H9 (cell line): ENCODE data around the gene PODXL2. TPM values are rescaled to one million over a fixed set of nuclear protein-coding genes. Genes with fewer than 3 reads are reported as not detected.

ENCODE experiments used
- DNase-seq: peaks from one replicate; pipeline ENCODE4 v3.0.0-alpha.2; 2017
- H2AFZ ChIP-seq: one replicate; pipeline ENCODE4 v1.6.1; 2013; ENCODE audit warnings: mild to moderate bottlenecking, low read length, control low read depth, moderate library complexity
- H2AK5ac ChIP-seq: 2 replicates; pipeline ENCODE4 v1.6.1; 2013; ENCODE audit warnings: low read length, control low read depth, mixed read lengths; ENCODE audit not compliant: insufficient read length
- H2BK120ac ChIP-seq: one replicate; pipeline ENCODE4 v1.6.1; 2013; ENCODE audit warnings: low read depth, mild to moderate bottlenecking, low read length, control low read depth, inconsistent platforms; ENCODE audit not compliant: poor library complexity, severe bottlenecking
- H2BK12ac ChIP-seq: 2 replicates; pipeline ENCODE4 v1.6.1; 2013; ENCODE audit warnings: low read length, control low read depth, mixed read lengths, low read depth; ENCODE audit not compliant: insufficient read length
- H2BK15ac ChIP-seq: 2 replicates; pipeline ENCODE4 v1.6.1; 2013; ENCODE audit warnings: low read depth, low read length, control low read depth
- H2BK20ac ChIP-seq: one replicate; pipeline ENCODE4 v1.6.1; 2013; ENCODE audit warnings: low read depth, mild to moderate bottlenecking, low read length, control low read depth, inconsistent platforms; ENCODE audit not compliant: poor library complexity, severe bottlenecking
- H2BK5ac ChIP-seq: 2 replicates; pipeline ENCODE4 v1.6.1; 2013; ENCODE audit warnings: low read length, control low read depth, mixed read lengths; ENCODE audit not compliant: insufficient read length
- H3K14ac ChIP-seq: 2 replicates; pipeline ENCODE4 v1.6.1; 2013; ENCODE audit warnings: low read length, control low read depth; ENCODE audit not compliant: insufficient read depth
- H3K18ac ChIP-seq: 2 replicates; pipeline ENCODE4 v1.6.1; 2013; ENCODE audit warnings: low read depth, mild to moderate bottlenecking, mixed read lengths, low read length, control low read depth; ENCODE audit not compliant: insufficient read length
- H3K23ac ChIP-seq: 2 replicates; pipeline ENCODE4 v1.6.1; 2013; ENCODE audit warnings: low read length, control low read depth, mixed read lengths, low read depth; ENCODE audit not compliant: insufficient read length
- H3K23me2 ChIP-seq: 2 replicates; pipeline ENCODE4 v1.6.1; 2013; ENCODE audit warnings: low read depth, mild to moderate bottlenecking, mixed read lengths, low read length, control low read depth; ENCODE audit not compliant: insufficient read length, poor library complexity, severe bottlenecking
- H3K27ac ChIP-seq: 2 replicates; pipeline ENCODE4 v1.5.1; 2013; ENCODE audit warnings: low read length, control low read depth, mixed read lengths, low read depth; ENCODE audit not compliant: insufficient read length
- H3K27me3 ChIP-seq: 2 replicates; pipeline ENCODE4 v1.6.1; 2013; ENCODE audit warnings: low read length, control low read depth, inconsistent platforms; ENCODE audit not compliant: insufficient read depth
- H3K4ac ChIP-seq: 2 replicates; pipeline ENCODE4 v1.6.1; 2013; ENCODE audit warnings: low read depth, mild to moderate bottlenecking, control low read depth, inconsistent platforms, low read length, moderate library complexity
- H3K4me1 ChIP-seq: 2 replicates; pipeline ENCODE4 v1.6.1; 2013; ENCODE audit warnings: low read length, control low read depth, inconsistent platforms; ENCODE audit not compliant: insufficient read depth
- H3K4me2 ChIP-seq: 2 replicates; pipeline ENCODE4 v1.6.1; 2013; ENCODE audit warnings: low read length, control low read depth, mixed read lengths; ENCODE audit not compliant: insufficient read length, insufficient read depth
- H3K56ac ChIP-seq: 2 replicates; pipeline ENCODE4 v1.6.1; 2013; ENCODE audit warnings: low read depth, mild to moderate bottlenecking, mixed read lengths, low read length, control low read depth; ENCODE audit not compliant: insufficient read length
- H3K79me1 ChIP-seq: 2 replicates; pipeline ENCODE4 v1.6.1; 2013; ENCODE audit warnings: low read depth, mild to moderate bottlenecking, moderate library complexity, low read length, control low read depth, inconsistent platforms; ENCODE audit not compliant: insufficient read depth, poor library complexity, severe bottlenecking
- H3K79me2 ChIP-seq: 2 replicates; pipeline ENCODE4 v1.6.1; 2013; ENCODE audit warnings: low read length, control low read depth, inconsistent platforms; ENCODE audit not compliant: insufficient read depth
- H3K9ac ChIP-seq: 2 replicates; pipeline ENCODE4 v1.6.1; 2013; ENCODE audit warnings: low read length, control low read depth, mixed read lengths; ENCODE audit not compliant: insufficient read length; ENCODE audit errors: extremely low read depth
- H3K9me3 ChIP-seq: one replicate; pipeline ENCODE4 v1.6.1; 2013; ENCODE audit warnings: low read depth, low read length, inconsistent platforms; ENCODE audit not compliant: control insufficient read depth
- H3T11ph ChIP-seq: one replicate; pipeline ENCODE4 v1.6.1; 2013; ENCODE audit warnings: mild to moderate bottlenecking, low read length, control low read depth, inconsistent platforms
- H4K20me1 ChIP-seq: one replicate; pipeline ENCODE4 v1.6.1; 2013; ENCODE audit not compliant: control insufficient read depth, insufficient read length, insufficient read depth
- H4K5ac ChIP-seq: 2 replicates; pipeline ENCODE4 v1.6.1; 2013; ENCODE audit warnings: low read depth, mild to moderate bottlenecking, mixed read lengths, low read length, control low read depth; ENCODE audit not compliant: insufficient read length
- H4K8ac ChIP-seq: replicated peaks from 2 replicates; pipeline ENCODE4 v1.6.1; 2013; ENCODE audit warnings: low read length, control low read depth, mixed read lengths, low read depth; ENCODE audit not compliant: insufficient read length
- H4K91ac ChIP-seq: 2 replicates; pipeline ENCODE4 v1.6.1; 2013; ENCODE audit warnings: low read depth, mild to moderate bottlenecking, moderate library complexity, mixed read lengths, low read length, control low read depth; ENCODE audit not compliant: insufficient read length
- H3K27ac Mint-ChIP-seq, 3 experiments: 2 replicates in 2 of 3; 3 replicates in 1 of 3; pipeline ENCODE4 v1.8.0; 2020 to 2021; ENCODE audit warnings: mixed read lengths in 3 of 3, mild to moderate bottlenecking in 1 of 3, moderate library complexity in 1 of 3
- H3K27me3 Mint-ChIP-seq: 2 replicates; pipeline ENCODE4 v1.8.0; 2021; ENCODE audit warnings: low read depth, mild to moderate bottlenecking, moderate library complexity, mixed read lengths
- H3K36me3 Mint-ChIP-seq, 3 experiments: 2 replicates in 2 of 3; 3 replicates in 1 of 3; pipeline ENCODE4 v1.8.0; 2020 to 2021; ENCODE audit warnings: low read depth in 3 of 3, mixed read lengths in 3 of 3; ENCODE audit not compliant: insufficient read depth in 1 of 3
- H3K4me1 Mint-ChIP-seq, 2 experiments: 2 replicates each; pipeline ENCODE4 v1.8.0; 2020; ENCODE audit warnings: mixed read lengths in 2 of 2
- H3K4me3 Mint-ChIP-seq, 2 experiments: 2 replicates in 1 of 2; 3 replicates in 1 of 2; pipeline ENCODE4 v1.8.0; 2020 to 2021; ENCODE audit warnings: mild to moderate bottlenecking in 2 of 2, mixed read lengths in 2 of 2, moderate library complexity in 1 of 2
- H3K9me3 Mint-ChIP-seq, 2 experiments: 2 replicates in 1 of 2; 3 replicates in 1 of 2; pipeline ENCODE4 v1.8.0; 2020; ENCODE audit warnings: mild to moderate bottlenecking in 2 of 2, mixed read lengths in 2 of 2, moderate library complexity in 1 of 2
- CTCF ChIP-seq: fragments of 200-600 bp; sonication (generic); conservative IDR thresholded peaks from 3 replicates; pipeline ENCODE4 v1.8.0; 2021; ENCODE audit warnings: antibody characterized with exemption, mild to moderate bottlenecking
- WGBS: extraction: QIAGEN DNeasy Blood & Tissue Kit; methylation state at CpG from one replicate; pipeline ENCODE4 v1.1.7; 2013; ENCODE audit warnings: missing lambda C conversion rate, low lambda C conversion rate, mixed read lengths; ENCODE audit not compliant: insufficient read length; ENCODE audit errors: extremely low coverage; 5-methylcytosine and 5-hydroxymethylcytosine counted together
- total RNA-seq: library from RNA; stranded (reverse); gene quantifications from 2 replicates; pipeline ENCODE4 v1.2.1, GENCODE V29; 2021

The PODXL2 gene
- total RNA-seq, 1 experiment from 2014 or later: 24.6 TPM

GRCh38 chr3:127714866-127715265 is 85.9 kb downstream of the PODXL2 start:
- no peak overlapping the region for H3K4ac ChIP-seq
- no peaks in the 10 kb centered on the region for H3K79me1 ChIP-seq
- no peak overlapping the region for H3K56ac ChIP-seq
- no peak overlapping the region for H2BK120ac ChIP-seq
- H3K4me1 ChIP-seq: peaks cover 4% of the 10 kb centered on the region; the same call in 1 of the 2 replicates
- no peak overlapping the region for H2BK20ac ChIP-seq
- H3K23ac ChIP-seq: no peak overlapping the region
- H3K18ac ChIP-seq: no peak overlapping the region
- H3K4me2 ChIP-seq: no peak overlapping the region
- H3K79me2 ChIP-seq: no peaks in the 10 kb centered on the region
- no peaks in the 10 kb centered on the region for H3K9me3 ChIP-seq
- no peak overlapping the region for H3T11ph ChIP-seq
- no peak for TF ChIP-seq CTCF
- Mint-ChIP-seq H3K9me3 (no peaks in the 10 kb centered on the region), H3K36me3 (no peaks in the 10 kb centered on the region), H3K4me1 (peaks cover 24 to 30% of the 10 kb centered on the region in 2 experiments), H3K27ac (no peak overlapping the region), H3K4me3 (no peak overlapping the region), H3K27me3 (peaks cover 24% of the 10 kb centered on the region)
- H2BK15ac ChIP-seq: no peak overlapping the region
- H3K27me3 ChIP-seq: no peaks in the 10 kb centered on the region; the same call in 1 of the 2 replicates
- WGBS: no CpG with 5 or more reads among the region's 5 CpGs
- H4K20me1 ChIP-seq: no peaks in the 10 kb centered on the region
- no peak overlapping the region for H3K9ac ChIP-seq
- no peak overlapping the region for H4K8ac ChIP-seq
- H2BK5ac ChIP-seq: no peak overlapping the region
- H4K5ac ChIP-seq: no peak overlapping the region
- no peak overlapping the region for H3K27ac ChIP-seq
- no peak overlapping the region for H3K14ac ChIP-seq
- H2AK5ac ChIP-seq: no peak overlapping the region
- H2BK12ac ChIP-seq: no peak overlapping the region
- no peak for DNase-seq
- no peak overlapping the region for H4K91ac ChIP-seq
- H3K23me2 ChIP-seq: no peaks in the 10 kb centered on the region
- no peak overlapping the region for H2AFZ ChIP-seq
